HG03342 (cell line): ENCODE measurements around the gene ELAC1.

ENCODE experiments used
- ATAC-seq: cut with Tn5 transposase; IDR thresholded peaks from one replicate; pipeline ENCODE4 v1.9.1; 2021; ENCODE audit warnings: mild to moderate bottlenecking, moderate library complexity; ENCODE audit not compliant: unreplicated experiment

The ELAC1 gene

DNA sequence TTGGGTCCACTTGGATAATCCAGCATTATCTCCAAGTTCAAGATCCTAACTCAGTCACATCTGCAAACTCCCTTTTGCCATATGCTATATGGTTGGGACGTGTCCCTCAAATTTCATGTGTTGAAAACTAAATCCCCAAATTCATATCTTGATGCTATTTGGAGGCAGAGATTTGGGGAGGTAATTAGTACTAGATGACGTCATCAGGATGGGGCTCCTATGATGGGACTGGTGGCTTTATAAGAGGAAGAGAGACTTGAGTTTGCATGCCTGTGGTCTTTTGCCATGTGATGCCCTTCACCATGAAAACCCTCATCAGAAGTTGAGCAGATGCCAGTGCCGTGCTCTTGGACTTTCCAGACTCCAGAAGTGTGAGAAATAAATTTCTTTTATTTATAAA, 45.4 kb downstream of the ELAC1 start:
- no peak for ATAC-seq

DNA sequence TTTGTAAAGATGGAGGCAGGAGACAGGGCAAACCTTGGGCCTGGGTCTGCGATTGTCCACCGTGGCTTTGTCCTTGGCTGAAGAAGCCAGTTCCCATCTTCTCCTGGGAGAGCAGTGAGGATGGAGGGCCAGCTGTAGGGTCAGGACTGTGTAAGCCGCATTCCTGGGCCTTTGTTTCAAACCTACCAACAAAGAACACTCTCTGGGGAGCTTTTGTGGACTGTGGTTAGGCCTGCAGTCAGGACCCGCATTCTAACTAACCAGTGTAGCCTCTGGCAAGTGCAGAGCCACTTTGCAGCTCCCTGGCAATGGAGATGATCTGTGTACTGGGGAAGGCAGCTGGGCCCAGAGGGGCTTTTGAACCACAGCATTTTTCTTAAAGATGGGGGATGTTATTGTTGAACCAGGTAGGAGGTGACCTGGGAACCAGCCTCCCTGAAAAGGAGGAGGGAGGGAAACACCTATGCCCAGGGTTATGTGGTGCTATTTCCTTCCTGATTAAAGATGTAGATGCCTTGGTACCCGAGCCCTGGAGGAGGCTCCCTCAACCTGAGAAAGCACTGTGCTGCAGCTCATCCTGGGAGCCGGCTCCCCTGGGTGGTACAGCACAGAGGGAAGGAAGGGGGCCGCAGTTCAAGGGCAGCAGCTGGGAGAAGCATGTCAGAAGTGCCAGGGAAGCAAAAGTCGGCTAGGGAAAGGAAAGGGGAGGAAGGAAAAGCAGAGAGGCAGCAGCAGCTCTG, 49.5 kb downstream of the ELAC1 start:
- no peak for ATAC-seq

DNA sequence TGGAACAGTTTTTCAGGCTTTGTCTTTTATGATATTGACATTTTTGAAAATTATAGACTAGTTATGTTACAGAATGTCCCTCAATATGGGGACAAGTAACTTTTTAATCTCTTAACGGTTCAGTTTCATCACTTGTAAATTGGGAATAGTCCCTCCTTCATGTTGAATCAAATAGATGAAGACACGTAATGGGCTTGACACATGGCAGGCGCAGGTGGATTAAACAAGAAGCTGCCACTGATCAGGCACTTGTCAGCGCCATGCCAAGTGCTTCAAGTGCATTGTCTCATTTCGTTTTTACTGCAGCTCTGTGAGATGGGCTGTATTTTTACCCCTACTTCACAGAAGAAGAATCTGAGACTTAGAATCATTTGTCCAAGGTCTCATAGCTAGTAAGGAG, 52.7 kb downstream of the ELAC1 start:
- ATAC-seq: no peak

DNA sequence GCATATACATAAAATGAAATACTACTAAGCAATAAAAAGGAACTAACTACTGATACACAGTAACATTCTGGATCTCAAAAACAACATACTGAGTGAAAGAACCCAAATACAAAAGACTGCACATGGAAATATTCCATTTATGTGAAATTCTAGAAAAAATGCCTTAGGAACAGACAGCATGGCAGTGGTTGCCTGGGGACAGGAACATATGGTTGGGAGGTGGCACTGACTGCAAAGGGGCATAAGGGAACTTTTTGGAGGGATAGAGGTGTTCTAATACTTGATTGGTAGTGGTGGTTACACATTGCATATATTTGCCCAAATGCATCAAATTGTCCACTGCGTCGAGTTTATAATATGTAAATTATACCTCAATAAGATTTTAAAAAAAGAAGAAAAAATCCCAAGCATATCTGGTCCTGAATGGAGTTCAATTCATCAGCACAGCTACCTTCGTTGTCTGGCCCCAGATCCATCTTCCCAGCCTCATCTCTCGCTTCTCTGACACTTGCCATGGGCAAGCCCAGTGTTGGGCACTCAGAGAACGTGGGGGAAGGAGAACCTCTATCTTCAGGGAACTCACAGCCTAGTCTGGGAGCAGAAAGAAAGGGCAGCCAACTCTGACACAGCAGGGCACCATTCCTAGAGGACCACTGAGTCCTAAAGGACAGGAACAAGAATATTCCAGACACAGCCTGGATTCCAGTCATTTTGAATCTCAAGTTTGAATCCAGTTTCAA, 53.6 kb downstream of the ELAC1 start:
- ATAC-seq: no peak

DNA sequence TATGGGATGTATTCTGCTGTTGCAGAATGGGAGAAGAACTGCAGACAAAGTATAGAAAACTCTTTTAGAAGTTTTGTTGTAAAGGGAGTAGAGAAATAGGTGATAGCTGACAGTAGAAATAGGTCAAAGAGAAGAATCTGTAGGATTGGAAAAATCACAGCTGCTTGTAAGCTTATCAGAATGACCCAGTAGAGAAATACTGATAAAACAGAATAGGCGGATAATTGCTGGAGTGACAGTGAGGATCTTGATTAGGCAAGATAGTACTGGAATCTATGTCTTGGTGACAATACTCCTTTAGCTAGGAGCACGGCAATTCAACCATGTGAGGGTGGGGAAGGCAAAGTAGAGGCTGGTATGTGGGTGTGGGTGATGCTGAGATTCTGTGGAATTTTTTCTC, 57.7 kb downstream of the ELAC1 start:
- ATAC-seq: no peak

DNA sequence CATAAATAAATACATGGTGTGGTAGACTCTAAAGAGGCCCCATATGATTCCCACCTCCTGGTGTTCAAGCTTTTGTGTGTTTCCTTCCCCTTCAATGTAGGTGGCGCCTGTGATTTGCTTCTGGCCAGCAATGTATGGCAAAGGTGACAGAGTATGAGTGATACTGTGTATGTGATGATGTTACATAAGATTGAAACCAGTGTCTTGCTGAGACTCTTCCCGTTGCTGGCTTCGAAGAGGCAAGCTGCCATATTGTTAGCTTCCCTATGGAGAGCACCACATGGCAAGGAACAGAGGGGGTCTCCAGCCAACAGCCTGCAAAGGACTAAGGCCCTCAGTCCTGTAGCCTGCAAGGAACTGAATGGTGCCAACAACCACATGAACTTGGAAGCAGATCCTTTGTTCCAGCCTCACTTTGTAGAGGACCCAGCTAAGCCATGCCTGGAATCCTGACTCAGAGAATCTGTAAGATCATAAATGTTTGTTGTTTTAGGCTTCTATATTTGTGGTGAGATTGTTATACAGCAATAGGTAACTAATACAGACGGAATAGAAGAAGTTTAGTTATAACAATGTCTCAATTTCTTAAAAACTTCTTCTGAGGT, 60.5 kb downstream of the ELAC1 start:
- no peak for ATAC-seq

DNA sequence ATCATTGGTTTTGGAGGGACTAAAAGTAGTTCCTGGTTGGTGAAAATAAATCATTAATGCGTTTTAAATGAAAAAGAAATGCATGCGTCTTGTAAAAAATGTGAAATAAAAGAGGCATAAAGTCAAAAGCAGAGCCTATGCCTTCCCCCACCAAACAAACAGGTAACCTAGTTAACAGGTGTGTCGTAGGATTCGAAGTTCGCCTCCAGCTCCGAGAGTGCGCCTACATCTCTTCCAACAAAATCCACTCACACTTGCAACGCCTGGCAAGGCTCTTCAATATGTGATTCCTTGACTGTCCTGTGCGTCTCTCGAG, 61.5 kb downstream of the ELAC1 start:
- peak; percentile 20 for ATAC-seq

DNA sequence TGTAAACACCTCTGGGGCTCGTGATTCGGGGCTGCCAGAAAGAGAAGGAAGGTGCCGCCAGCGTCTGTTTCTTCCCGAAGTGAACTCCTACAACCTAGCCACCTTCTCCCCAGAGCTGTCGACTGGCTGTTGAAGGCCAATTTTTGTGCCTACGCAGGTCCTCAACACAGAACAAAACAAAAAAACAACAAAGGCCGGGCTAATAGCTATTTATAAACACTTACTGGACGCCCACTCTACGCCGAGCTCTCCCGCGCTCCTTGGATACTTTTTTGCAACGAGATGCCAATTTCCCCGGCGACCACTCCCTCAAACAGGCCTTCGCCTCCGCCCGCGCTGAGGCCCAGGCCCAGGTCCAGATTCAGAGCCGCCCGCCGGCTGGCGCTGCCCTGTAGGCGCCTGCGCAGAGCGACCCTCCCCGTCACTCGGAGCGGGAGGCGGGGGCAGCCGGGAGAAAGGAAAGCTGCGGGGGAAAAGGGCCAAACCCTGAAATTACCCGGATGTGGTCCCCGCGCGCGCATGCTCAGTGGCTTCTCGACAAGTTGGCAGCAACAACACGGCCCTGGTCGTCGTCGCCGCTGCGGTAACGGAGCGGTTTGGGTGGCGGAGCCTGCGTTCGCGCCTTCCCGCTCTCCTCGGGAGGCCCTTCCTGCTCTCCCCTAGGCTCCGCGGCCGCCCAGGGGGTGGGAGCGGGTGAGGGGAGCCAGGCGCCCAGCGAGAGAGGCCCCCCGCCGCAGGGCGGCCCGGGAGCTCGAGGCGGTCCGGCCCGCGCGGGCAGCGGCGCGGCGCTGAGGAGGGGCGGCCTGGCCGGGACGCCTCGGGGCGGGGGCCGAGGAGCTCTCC, 62.1 kb downstream of the ELAC1 start, which contains the start of gene SMAD4:
SMAD4 (plus strand) TSS at position 520 of the 843 bp plus-strand sequence. CDS start 16,834 bp downstream, outside the sequence.
- peak; percentile 79 for ATAC-seq

DNA sequence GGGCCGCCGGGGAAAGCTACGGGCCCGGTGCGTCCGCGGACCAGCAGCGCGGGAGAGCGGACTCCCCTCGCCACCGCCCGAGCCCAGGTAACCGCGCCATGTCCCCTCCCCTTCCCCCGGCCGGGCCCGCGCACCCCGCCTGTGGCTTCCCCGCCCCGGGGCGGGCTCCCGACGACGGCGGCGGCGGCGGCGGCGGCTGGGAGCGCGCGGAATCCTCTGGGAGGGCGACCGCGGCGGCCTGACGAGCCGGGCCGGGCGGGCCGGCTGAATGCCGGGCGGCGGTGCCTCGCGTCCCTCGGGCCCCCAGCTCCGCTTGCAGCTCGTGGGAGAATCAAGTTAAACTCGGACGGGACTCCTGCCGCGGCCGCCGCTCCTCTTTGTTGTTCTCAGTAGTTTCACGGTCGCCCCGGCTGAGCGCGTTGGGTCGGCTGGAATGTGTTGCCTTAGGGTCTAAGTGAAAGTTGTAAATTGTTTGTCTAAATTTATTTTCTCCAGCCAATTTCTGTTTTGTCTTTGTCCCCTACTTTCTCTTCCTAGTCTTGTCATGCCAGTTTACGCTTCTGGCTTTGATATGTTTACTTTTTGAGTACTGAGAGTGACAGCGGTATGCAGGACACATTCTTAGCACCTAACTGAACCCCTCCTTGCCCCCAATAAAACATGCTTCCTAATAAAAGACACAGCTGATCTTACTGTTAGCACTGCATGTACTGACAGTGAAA, 62.9 kb downstream of the ELAC1 start:
- peak; percentile 51 for ATAC-seq

DNA sequence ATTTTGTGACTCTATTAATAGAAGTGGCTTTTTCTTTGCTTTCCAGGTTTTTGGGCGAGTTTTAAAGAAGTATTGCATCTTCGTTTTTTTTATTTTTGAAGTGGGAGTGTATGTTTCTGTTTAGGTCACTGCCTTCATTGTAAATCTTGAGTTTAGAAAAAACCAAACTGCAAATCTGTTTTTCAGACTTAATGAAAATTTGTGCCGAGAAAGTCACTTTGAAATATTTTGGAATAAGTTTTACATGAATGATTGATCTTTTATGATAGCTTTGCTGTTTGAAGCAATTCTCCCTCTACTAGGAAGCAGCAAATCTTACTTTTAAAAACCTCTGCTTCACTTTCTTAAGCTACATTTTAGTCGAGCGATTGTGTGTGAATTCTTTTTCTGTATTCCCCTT, 64.4 kb downstream of the ELAC1 start:
- no peak for ATAC-seq

DNA sequence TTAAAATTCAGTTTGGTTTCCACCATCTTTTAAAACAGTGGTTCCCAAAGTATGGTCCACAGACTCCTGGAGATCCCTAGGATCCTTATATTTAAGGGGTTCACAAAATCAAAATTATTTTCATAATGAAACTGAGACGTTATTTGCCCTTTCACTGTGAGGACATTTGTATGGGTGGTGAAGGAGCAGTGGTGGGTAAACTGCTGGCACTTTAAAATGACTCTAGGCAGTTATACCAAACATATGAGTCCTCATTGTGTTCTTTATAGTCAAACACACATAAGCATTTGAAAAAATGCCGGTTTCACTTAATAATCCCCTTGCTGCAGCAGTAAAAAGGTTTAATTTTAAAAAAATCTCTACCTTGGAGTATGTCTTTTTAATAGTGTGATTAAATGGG, 69.4 kb downstream of the ELAC1 start:
- no peak for ATAC-seq
